NCI-H748 (cell line): Measurements from ENCODE around the gene NEK6.
A peak's percentile ranks its signal among the peaks of the same experiment; 100 is the strongest.

ENCODE experiments used
- DNase-seq: peaks from one replicate; lab custom pipeline; 2025; ENCODE audit not compliant: unreplicated experiment; lab: John Stamatoyannopoulos, UW

The NEK6 gene

GRCh38 chr9:124295159-124295794 lies 37.5 kb downstream of the NEK6 start:
- DNase-seq: no peak

GRCh38 chr9:124296094-124296493 lies 38.3 kb downstream of the NEK6 start:
- no peak for DNase-seq

DNA sequence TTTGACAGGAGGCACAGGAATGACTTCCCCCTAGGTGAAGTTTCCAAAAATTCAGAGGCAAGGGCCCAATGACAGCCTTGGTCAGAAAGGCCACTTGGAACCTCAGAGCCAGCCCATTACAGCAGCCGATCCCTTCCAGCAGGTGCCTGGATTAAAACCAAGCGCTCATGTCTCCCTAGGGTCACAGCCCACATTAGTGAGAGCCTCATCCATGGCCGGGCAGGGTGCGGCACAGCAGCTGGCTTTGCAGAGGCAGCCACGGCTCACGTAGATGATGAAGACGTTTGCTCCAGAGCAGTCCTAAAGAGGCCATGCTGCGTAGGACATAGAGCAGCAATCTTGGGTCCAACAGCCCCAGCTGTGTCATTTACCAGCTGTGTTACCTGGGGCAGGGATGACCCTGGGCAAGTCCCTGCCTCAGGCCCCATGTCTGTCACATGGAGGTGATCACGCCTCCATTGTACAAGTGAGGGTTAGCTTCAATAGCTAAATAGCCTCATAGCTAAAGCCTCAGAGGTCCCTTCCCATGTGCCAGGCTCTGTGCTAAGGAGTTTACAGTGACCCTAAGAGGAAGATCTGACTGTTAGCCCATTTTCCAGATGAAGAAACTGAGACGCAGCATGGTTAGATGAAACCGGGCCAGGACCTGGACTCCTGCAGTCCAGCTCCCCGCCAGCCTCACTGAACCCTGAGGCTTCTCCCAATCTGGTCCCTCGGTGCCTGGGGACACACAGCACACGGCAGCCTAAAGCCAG lies 39.2 kb downstream of the NEK6 start:
- DNase-seq: no peak

- no peak for DNase-seq
Measured at GRCh38 chr9:124297551-124297901, 39.8 kb downstream of the NEK6 start.

DNA sequence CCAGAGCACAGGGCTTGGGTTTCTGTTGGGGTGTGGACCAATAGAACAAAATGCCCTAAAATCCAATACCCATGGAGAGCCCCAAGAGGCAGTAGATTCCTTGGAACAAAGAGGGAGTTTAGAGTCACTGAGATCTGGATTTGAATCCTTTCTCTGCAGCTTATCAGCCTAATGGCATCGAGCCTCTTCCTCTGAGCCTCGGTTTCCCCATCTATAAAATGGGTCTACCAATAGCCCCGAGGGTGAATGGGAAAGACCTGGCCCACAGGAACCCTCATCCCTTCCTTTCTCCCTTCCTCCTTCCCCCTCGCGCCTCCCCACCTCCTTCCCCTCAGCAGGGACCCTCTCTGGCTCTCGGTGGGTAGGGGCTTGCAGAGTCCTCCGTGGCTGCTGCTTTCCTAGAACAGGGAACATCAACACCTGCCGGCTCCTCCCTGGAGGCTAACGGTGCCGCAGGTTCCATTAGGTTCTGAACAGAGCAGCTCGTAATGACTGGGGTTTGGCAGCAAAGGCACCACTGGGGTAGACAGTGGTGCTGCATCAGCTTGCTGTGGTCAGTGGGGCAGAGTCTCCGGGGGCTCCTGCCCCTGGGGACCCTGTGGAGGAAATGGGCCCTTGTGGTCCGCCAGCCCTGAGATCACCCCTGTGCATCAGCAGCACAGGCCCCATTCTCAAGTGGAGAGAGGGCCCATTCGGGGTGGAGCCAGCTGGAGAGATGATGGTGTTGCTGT lies 40.3 kb downstream of the NEK6 start:
- no peak for DNase-seq

DNA sequence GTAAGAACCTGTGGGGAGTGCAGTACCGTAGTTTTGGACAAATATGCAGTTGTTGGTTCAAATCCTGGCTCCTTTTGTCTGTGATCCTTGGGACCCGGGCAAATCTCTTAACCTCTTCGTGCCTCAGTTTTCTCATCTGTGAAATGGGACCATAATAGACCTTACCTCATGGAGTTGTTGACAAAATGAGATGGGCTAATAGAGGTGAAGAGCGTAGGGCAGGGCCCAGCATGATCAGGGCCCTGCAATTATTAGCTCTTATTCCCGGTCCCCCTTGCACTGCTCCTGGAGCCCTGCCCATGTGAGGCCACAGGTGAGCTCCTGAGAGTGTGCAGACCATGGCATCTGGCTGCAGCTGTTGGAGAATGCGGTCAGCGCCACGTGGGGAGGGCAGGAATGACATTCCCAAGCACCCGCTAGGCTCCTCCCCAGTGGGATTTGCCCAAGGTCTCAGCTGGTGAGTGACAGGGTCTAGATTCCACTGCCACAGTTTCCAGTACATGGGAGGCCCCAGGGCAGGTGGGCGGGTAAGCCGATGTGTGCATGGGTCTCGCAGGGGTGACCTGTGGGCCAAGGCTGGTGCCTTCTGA lies 41.0 kb downstream of the NEK6 start:
- no peak for DNase-seq

GRCh38 chr9:124299515-124300090 lies 41.9 kb downstream of the NEK6 start:
- no peak for DNase-seq

DNA sequence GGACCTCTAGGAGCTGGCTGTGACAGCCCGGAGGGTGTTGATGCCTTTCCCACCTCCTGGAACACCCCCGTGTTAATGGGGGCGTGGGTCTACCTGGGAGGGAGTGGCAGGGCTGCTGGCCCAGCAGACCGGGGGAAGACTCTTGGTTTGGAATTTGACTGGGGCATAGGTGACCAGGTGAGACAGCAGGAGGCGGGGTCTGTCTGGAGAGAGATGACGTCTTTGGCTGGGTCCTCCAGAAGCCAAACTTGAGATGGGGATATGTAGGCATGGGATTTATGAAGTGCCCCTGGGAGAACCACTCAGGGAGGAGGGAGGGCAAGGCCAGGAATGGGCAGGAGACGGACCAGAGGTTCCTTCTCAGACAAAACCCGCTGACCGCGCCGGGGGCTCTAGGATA lies 42.6 kb downstream of the NEK6 start:
- no peak for DNase-seq

GRCh38 chr9:124302921-124303320 lies 45.2 kb downstream of the NEK6 start:
- no peak for DNase-seq

DNA sequence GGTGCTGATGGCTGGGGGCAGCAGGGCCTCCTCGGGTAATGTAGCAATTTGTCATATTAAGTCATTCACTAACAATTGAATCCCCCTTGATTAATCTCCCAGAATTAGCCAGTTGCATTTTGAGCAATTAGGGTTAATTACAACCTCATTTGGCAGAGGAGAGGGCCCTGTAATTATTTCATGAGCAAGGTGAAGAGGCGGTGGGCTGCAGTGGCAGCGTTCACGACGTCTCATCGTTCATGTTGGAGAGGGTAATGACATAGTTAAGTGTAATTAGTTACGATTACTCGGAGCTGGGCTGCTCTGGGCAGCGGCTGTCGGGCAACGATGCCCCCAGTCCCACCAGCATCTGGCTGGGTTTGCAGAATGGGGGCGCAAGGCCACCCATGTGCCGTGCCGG lies 46.0 kb downstream of the NEK6 start:
- DNase-seq: peak; percentile 52

GRCh38 chr9:124304285-124304684 lies 46.5 kb downstream of the NEK6 start:
- no peak for DNase-seq

- no peak for DNase-seq
Measured at GRCh38 chr9:124306098-124306735, 48.5 kb downstream of the NEK6 start.

DNA sequence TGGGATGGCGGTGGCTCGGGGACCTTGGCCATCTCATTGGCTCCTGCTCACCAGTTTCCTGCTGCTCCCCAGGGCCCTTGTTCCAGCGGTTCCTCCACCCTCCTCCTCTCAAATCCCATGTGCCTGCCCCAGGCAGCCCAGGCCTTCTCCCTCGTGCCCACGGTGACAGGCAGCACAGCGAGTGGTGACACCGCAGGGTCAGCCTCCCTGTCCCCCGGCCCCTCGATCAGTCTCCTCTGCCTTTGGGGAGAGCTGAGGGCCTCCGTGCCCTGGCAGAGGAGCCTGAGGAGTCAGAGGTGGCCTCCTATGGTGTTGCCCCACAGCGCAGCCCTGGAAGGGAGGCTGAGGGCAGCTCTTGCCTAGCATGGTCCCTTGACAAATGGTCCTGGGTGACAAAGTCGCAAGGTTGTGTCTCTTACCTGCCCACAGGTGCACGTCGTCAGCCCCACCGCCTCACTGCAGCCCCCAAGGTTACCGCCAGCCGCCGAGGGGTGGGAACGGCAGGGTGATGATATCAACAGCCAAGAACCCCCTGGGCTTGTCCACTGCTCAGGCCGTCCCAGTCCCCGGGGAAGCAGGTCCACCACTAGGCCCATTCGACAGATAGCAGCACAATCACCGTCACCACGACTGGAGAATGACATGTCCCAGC lies 49.8 kb downstream of the NEK6 start:
- no peak for DNase-seq

GRCh38 chr9:124308606-124309491 lies 51.1 kb downstream of the NEK6 start:
- DNase-seq: no peak

DNA sequence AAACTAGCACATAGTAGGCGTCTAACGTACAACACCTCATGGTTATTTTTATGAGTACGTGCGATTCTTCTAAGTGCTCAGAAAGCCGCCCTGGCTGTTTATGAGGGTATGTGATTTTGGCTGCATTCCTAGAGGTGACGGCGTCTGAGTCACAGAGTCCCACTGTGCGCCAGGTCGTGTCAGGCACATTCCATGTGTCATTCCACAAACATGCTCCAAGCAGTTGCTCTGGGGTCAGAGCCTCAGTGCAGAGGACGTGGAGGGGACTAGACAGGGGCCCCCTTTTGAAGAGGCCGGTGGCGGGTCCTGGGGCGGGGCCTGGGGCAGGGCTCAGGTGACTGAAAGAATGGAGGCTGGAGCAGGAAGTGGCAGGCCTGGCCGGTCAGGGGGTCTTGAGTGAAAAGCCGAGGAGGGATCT lies 51.9 kb downstream of the NEK6 start:
- DNase-seq: no peak

DNA sequence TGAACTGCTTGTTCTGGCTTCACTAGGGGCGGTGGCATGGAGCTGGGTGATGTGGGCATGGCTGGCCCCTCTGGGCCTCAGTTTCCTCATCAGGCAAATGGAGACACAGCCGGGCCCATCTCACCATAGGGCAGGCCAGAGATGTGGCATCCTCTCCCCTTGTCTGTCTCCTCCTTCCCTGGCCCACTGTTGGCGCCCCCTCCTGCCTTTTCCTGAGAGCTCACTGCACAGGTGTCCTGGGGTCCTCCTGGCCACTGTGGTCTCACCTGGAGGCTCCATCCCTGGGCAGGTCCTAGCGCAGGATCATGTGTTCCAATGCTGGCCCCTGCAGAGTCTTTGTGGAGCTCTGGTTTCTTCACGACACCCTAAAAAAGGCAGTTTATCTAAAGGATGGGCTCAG lies 53.5 kb downstream of the NEK6 start:
- no peak for DNase-seq

- no peak for DNase-seq
Measured at GRCh38 chr9:124312290-124313265, 54.8 kb downstream of the NEK6 start.

- DNase-seq: no peak
Measured at GRCh38 chr9:124313940-124314339, 56.2 kb downstream of the NEK6 start.
